M059J (cell line): ENCODE data around the gene NPHP1. TPM values are rescaled to one million over a fixed set of nuclear protein-coding genes. Genes with fewer than 3 reads are reported as not detected.

Experiments used
- total RNA-seq: library from RNA; depleted of rRNA; stranded (reverse); fragments of >200 nt; shearing (Covaris generic); gene quantifications from 2 replicates; pipeline ENCODE4 v1.2.3, GENCODE V29; 2014; rRNA removed

Gene NPHP1
- total RNA-seq, 1 experiment from 2014 or later = 6.5 TPM

Other genes starting within 250 kb of the NPHP1 start
- gene MALL, start 89.2 kb downstream of the NPHP1 start, total RNA-seq = 27.5 and 42.0 TPM in 2 replicates
- gene MTLN, start 7.5 kb upstream of the NPHP1 start, total RNA-seq = 81.6 and 86.7 TPM in 2 replicates